ENCODE data around the gene SLC49A4. TPM values are rescaled to one million over a fixed set of nuclear protein-coding genes. Genes with fewer than 3 reads are reported as not detected.

SLC49A4 gene
- total RNA-seq, 1 donor from 2014 or later, result 16.6 TPM

DNA sequence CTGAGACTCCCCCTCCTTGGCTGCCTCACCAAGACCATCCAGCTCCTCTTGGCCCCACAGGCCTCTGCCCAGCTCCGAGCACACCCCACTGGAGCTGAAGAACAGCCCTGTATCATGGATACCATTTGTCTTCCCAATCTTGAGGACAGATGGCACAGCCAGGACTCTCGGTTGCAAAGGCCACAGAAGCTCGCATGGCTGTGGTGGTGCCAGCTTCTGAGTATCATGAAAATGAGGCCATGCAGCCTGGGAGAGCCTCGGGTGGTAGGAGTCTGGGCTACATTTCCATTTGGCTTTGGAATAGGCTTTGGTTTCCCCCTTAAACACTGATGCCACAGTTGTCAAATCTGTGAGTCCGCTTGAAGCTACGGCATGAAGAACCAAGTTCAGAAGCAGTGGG, 126.1 kb downstream of the SLC49A4 start:
- Mint-ChIP-seq H3K36me3 (ENCODE audit: low read depth) (no peaks in the 10 kb centered on the region), H3K4me3 (no peak overlapping the region), H3K9me3 (no peaks in the 10 kb centered on the region), H3K4me1 (no peaks in the 10 kb centered on the region), H3K27me3 (ENCODE audit: low read depth) (peaks cover 6% of the 10 kb centered on the region), H3K27ac (ENCODE audit: unreplicated experiment) (no peak overlapping the region)
- DNase-seq (ENCODE audit: low read depth, low spot score), result no peak
- TF ChIP-seq, protein P1, sequence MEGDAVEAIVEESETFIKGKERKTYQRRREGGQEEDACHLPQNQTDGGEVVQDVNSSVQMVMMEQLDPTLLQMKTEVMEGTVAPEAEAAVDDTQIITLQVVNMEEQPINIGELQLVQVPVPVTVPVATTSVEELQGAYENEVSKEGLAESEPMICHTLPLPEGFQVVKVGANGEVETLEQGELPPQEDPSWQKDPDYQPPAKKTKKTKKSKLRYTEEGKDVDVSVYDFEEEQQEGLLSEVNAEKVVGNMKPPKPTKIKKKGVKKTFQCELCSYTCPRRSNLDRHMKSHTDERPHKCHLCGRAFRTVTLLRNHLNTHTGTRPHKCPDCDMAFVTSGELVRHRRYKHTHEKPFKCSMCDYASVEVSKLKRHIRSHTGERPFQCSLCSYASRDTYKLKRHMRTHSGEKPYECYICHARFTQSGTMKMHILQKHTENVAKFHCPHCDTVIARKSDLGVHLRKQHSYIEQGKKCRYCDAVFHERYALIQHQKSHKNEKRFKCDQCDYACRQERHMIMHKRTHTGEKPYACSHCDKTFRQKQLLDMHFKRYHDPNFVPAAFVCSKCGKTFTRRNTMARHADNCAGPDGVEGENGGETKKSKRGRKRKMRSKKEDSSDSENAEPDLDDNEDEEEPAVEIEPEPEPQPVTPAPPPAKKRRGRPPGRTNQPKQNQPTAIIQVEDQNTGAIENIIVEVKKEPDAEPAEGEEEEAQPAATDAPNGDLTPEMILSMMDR (conservative IDR thresholded peaks at IDR 0.05), result no peak

DNA sequence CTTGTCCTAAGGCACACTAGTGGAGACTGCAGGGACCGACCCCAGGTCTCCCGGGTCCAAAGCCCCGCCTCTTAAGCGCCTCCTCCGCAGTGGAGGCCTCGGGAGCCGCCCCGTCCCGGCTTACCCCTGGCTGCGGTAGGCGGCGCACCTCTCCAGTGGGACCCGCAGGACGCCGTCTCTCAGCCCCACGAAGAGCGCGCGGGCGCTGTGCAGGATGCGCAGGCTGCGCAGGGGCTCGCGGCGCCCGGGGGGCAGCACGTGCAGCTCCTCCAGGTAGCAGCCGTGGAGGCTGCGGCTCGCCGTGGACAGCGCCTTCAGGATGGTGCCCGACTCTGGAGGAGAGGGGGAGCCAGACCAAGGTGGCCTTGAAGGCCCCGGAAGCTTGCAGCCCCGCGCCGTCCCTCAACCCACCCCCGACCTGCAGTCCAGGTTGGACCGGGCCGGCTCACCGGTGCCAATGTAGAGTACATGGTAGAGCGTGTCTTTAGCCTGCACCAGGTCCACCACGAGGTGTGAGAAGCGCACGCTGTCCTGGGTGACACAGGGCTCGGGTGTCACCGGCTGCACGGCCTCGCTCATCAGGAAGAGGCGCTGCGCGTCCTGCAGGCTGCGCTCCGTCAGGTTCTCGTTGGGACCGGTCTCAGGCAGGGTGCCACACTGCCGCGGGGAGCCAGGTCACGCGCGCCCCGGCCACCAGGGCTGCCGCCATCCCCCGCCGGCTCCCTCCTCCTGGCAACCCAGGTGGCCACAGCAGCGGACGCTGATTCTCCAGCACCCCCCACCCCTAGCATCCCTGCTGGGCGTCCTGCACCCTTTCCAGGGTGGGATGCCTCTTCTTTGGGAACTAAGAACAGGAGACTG, 127.2 kb downstream of the SLC49A4 start:
- no peaks in the 10 kb centered on the region for H3K4me1 Mint-ChIP-seq
- TF ChIP-seq, protein P1 (conservative IDR thresholded peaks at IDR 0.05), result peak; percentile 38
- H3K27me3 Mint-ChIP-seq (ENCODE audit: low read depth), result peaks cover 6% of the 10 kb centered on the region
- no peaks in the 10 kb centered on the region for H3K9me3 Mint-ChIP-seq
- no peaks in the 10 kb centered on the region for H3K36me3 Mint-ChIP-seq (ENCODE audit: low read depth)
- no peak overlapping the region for H3K4me3 Mint-ChIP-seq
- H3K27ac Mint-ChIP-seq (ENCODE audit: unreplicated experiment), result no peak overlapping the region
- no peak for DNase-seq (ENCODE audit: low read depth, low spot score)

- no peak overlapping the region for H3K4me3 Mint-ChIP-seq
- H3K27me3 Mint-ChIP-seq (ENCODE audit: low read depth), result peaks cover 6% of the 10 kb centered on the region
- no peak for DNase-seq (ENCODE audit: low read depth, low spot score)
- no peaks in the 10 kb centered on the region for H3K9me3 Mint-ChIP-seq
- H3K27ac Mint-ChIP-seq (ENCODE audit: unreplicated experiment), result no peak overlapping the region
- no peaks in the 10 kb centered on the region for H3K4me1 Mint-ChIP-seq
- TF ChIP-seq, protein P1 (conservative IDR thresholded peaks at IDR 0.05), result no peak
- no peaks in the 10 kb centered on the region for H3K36me3 Mint-ChIP-seq (ENCODE audit: low read depth)
These were observed 128.7 kb downstream of the SLC49A4 start for GRCh38 chr3:122923611-122924010.

DNA sequence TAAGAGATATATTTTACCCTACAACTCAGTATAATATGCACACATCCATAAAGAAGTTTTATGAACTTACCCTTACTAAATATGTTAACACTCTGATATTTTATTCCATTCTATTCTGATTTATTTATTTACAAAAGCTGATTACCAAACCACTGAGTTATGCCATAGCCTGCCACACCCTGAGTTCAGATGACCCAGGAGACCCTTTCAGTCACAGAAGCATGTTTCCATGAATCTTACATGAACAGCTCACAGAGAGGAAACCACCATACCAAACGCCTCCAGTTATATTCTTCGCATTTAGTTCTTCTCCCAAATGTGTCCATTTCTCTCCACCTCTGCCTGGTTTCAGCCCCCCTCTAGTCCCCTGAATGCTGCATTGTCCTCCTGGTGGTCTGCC, 129.2 kb downstream of the SLC49A4 start:
- no peak for DNase-seq (ENCODE audit: low read depth, low spot score)
- Mint-ChIP-seq H3K27me3 (ENCODE audit: low read depth) (peaks cover 6% of the 10 kb centered on the region), H3K36me3 (ENCODE audit: low read depth) (no peaks in the 10 kb centered on the region), H3K4me1 (no peaks in the 10 kb centered on the region), H3K9me3 (no peaks in the 10 kb centered on the region), H3K27ac (ENCODE audit: unreplicated experiment) (no peak overlapping the region), H3K4me3 (no peak overlapping the region)
- TF ChIP-seq, protein P1 (conservative IDR thresholded peaks at IDR 0.05), result no peak

DNA sequence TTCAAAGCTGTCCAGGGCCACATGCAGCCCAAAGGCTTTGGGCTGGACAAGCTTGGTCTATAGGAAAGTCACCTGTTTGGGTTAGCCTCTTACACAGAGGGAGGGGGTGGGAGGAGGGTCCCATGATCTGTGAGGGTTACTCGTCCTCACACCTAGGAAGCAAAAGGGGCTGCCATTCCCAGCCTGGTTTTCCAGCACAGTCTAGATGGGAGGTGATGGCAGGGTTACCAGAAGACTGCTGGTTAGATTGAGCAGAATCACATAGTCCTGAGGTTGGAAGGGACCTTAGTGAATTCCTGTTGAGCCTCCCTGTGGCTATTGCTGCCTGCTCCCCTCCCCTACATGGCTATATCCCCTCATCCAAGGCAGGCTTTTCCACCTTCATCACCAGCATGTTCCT, 130.9 kb downstream of the SLC49A4 start:
- H3K36me3 Mint-ChIP-seq (ENCODE audit: low read depth), result no peaks in the 10 kb centered on the region
- H3K27ac Mint-ChIP-seq (ENCODE audit: unreplicated experiment), result no peak overlapping the region
- no peaks in the 10 kb centered on the region for H3K9me3 Mint-ChIP-seq
- peaks cover 6% of the 10 kb centered on the region for H3K27me3 Mint-ChIP-seq (ENCODE audit: low read depth)
- TF ChIP-seq, protein P1 (conservative IDR thresholded peaks at IDR 0.05), result no peak
- peaks cover 3% of the 10 kb centered on the region for H3K4me1 Mint-ChIP-seq
- DNase-seq (ENCODE audit: low read depth, low spot score), result no peak
- H3K4me3 Mint-ChIP-seq, result no peak overlapping the region

Data from neural crest cell (in vitro differentiated cells).